Glomerular visceral epithelial cell (primary cell): ENCODE results near the gene EML4.
"Not testable (repeated sequence)": the region's sequence is repeated elsewhere in the genome, so short reads cannot be mapped to it uniquely, and the experiment has no call there.

Source experiments
- DNase-seq: peaks from one replicate; pipeline ENCODE4 v3.0.0-alpha.2; 2016; ENCODE audit errors: extremely low spot score

The EML4 gene

GRCh38 chr2:42252464-42252863 is 83.3 kb downstream of the EML4 start:
- no peak for DNase-seq

DNA sequence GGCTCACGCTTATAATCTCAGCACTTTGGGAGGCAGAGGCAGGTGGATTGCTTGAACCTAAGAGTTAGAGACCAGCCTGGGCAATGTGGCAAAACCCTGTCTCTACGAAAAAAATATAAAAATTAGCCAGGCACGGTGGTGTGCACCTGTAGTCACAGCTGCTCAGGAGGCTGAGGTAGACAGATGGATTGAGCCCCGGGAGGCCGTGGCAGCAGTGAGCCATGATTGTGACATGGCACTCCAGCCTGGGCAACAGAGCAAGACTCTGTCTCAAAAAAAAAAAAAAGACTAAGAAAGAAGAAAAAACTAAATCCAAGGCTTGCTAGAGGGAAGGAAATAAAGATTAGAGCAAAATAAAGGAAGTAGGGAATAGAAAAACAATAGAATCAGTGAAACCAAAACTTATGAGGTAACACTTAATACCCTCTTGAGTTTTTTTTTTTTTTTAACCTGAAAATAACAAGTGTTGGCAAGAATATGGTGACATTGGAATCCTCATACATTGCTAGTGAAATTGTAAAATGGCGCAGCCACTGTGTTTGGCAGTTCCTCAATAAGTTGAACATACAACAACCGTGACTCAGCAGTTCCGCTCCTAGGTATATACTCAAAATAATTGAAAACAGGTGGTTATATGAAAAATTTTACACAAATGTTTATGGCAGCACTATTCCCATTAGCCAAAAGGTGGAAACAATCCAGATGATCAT is 85.2 kb downstream of the EML4 start:
- no peak for DNase-seq

DNA sequence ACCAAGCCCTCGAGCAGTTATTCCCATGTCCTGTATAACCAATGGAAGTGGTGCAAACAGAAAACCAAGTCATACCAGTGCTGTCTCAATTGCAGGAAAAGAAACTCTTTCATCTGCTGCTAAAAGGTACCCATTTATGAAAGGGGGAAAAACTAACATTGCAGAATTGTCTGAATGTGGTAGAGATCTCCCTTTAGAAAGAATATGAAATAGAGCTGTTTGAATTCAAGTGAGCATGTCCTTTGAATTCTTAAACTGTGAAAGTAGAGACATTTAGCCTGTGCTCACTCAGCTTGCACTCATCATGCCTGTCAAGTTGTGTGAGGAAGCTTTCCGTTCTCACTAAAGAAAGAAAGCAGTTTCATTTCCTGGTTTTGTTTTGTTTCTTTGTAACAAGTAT is 87.4 kb downstream of the EML4 start:
- no peak for DNase-seq

DNA sequence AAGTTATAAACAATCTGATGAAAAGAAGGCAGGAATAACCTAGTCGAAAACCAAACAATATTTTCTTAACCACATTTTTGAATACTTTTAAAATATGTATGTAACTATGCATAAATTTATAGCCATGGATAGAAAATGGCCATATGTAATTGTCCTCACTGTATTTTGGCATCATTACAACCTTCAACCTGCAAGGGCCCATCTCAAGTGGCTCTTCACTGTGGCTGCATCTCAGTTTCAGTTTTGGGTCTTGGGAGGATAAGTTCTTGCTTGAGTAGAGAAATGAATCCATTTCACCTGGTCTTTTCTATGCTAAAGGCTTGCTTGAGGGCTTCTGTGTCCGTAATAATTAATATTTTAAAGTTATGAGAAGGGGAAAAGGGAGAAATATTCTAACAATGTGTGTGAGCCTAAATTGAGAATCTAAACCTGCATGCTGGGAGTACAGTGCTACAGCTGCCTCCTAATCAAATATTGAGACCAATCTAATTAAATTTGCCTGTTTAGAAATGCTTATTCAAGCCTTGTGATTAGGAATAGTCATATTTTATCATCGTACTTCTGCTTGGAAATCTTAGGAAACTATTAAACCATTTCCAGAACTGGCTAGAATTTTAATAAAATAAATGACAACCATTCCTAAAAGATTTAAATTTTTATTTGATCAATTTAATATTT is 92.5 kb downstream of the EML4 start:
- DNase-seq, result no peak

DNA sequence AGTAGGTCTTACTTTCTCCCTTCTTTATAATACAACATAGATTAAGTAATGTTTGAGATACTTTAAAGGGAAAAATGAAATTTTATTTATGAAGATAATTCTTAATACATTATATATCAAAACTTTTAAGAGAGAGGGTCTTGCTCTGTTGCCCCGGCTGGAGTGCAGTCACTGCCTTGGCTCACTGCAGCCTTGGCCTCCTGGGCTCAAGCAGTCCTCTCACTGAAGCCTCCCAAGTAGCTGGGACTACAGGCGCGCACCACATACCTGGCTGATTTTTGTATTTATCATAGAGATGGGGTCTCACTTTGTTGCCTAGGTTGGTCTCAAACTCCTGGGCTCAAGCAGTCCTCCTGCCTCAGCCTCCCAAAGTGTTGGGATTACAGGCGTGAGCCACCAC is 97.1 kb downstream of the EML4 start:
- no peak for DNase-seq

GRCh38 chr2:42267530-42267929 is 98.4 kb downstream of the EML4 start:
- DNase-seq, result no peak

DNA sequence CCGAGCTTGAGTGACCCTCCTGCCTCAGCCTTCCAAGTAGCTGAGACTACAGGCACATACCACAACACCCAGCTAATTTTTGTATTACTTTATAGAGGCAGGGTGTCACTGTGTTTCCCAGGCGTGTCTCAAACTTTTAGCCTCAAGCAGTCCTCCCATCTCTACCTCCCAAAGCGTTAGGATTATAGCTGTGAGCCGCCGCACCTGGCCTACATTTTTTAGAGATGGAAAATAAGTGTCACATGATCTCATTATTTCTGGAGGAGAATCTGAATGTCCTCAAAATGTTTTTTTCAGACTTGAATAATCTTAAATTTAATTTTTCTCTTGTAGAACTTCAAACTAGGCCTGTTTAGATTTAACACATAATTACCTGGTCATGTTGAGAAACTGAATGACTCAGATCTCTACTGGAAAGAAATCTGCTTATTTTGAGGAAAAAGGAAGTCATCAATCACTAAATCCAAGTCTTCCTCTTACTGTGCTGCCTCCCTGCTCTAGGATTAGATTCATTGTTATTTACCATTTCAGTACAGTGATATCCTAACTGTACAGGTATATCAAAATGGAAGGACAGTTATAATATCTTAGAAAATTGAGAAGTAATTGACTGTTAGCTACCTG is 99.5 kb downstream of the EML4 start:
- no peak for DNase-seq

DNA sequence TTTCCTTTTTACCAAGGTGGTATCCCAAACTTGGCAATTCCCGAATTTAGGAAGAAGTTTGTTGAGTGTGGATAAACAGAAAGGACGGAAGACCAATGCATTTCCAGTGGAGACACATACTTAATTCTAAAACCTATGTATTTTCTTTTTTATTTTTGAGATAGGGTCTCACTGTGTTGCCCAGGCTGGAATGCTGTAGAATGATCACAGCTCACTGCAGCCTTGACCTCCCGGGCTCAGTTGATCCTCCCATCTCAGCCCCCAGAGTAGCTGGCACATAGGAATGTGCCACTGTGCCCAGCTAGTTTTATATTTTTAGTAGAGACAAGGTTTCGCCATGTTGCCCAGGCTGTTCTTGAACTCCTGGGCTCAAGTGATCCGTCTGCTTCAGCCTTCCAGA is 101.6 kb downstream of the EML4 start:
- no peak for DNase-seq

- DNase-seq, result not testable (repeated sequence)
These were observed 102.1 kb downstream of the EML4 start for GRCh38 chr2:42271246-42271645.

- no peak for DNase-seq
These were observed 105.7 kb downstream of the EML4 start for GRCh38 chr2:42274863-42275262.

- DNase-seq, result no peak
These were observed 112.4 kb downstream of the EML4 start for GRCh38 chr2:42281416-42282081.

GRCh38 chr2:42284019-42284418 is 114.9 kb downstream of the EML4 start:
- DNase-seq, result no peak

DNA sequence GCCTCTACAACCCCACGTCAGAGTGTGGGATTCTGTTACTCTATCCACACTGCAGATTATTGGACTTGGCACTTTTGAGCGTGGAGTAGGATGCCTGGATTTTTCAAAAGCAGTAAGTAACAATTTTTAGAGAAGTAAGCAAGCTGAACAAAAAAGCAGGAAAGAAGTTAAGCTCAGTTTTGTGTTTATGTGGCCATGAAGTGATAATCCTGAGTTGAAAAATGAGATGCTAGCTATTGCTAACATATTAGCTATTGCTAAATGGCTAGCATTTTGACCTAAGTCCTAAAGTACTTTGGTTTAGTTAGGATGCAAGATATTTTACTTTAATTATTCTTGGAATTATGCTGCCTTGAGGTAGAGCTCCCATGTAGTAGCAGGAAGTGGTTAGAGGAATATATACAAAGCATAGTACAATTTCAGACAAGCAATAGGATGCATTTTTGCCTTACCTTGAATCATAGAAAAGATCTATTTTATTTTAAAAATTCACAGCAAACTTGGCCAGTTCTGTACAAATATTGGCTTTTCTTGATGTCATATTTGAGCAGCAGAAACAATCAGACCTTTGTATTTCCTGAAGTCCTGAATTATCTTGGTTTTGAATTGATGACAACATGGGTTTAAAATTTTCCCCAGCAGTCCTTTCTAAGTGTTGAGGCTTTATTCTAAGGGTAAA is 117.3 kb downstream of the EML4 start:
- DNase-seq, result no peak

DNA sequence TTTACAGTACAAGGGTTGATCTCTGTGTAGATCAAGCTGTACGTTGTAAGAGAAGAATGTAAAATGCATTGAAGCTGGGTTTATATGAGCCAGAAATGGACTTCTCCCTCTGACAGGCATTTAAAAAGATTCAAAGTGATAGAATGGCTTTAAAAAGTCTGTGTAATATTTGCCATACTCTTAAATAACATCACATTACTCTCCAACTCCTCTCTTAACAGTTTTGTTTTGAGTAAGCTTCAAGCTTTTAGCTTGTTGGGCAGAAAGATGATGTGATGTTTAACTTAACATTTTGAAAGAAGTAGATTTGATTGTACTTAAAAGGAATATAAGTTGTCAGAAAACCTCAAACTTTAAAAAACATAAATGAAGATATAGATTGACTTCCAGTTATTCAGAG is 119.7 kb downstream of the EML4 start:
- DNase-seq, result no peak

DNA sequence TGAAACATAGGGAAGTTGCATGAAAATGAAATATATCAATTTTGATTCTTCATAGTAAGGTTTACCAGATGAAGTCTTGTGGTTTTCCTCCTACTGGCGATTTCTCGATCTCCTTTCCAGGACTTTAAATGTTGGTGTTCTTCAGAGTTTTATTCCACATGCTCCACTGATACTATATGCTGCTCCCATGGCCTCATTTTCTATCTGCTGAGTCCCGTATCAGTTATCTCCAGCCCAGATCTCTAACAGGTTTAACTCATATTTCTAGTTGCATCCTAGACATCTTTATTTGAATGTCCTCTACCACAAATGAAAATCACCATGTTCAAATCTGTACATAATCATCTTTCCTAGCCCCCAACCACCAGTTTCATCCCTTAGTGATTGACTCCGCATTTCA is 120.1 kb downstream of the EML4 start:
- no peak for DNase-seq

- DNase-seq, result no peak
These were observed 120.9 kb downstream of the EML4 start for GRCh38 chr2:42290005-42290404.

- no peak for DNase-seq
These were observed 123.9 kb downstream of the EML4 start for GRCh38 chr2:42293019-42293418.

GRCh38 chr2:42296226-42296625 is 127.1 kb downstream of the EML4 start:
- no peak for DNase-seq

DNA sequence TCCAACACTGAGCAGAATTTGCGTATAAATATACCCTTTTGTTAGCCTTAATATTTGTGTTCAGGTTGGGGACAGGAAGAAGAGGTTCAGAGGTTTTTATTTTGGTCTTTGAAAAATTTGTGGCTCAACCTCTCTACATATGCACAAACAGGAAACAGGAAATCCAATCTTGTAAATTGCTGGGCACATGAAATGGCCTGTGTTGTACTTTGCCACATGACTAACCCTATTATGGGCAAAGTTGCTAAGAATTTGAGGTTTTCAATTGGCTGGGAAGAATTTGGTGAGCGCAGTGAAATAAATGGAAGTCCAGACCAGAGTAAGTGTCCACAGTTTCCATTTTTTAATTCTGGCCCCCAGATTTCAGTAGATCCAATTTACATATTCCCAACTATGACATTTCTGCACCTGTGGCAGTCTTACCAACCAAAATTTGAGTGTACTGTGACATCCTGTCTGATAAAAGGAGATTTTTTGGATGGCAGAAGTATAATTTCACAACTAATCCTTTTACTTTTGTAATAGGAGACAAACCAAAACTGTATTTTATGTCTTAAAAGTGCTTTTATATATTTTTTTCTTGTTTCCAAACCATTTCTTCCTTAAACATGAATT is 128.3 kb downstream of the EML4 start:
- no peak for DNase-seq

DNA sequence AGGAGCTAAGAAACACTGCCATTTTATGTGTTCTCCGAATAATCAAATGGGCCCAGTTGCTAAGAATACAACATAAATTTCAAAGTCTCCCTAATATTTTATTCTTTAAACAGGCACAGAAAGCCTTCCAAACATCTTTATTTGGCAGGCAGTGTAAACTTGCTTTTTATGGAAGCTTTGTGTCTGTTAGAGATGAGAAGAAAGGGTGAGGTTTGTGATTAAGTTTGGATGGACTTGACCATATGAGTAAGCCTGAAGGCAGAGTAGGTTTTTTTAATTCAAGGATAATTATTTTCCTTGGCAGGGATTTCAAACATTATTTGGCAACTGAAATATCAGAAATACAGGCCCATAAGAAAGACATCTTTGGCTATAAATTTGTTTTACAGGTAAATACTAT is 129.0 kb downstream of the EML4 start:
- no peak for DNase-seq

GRCh38 chr2:42298996-42299754 is 130.0 kb downstream of the EML4 start:
- no peak for DNase-seq
